Pancreas (tissue), 10 donors: Measurements from ENCODE around the gene NOX5. TPM values are rescaled to one million over a fixed set of nuclear protein-coding genes. Genes with fewer than 3 reads are reported as not detected.

Experiments used
- ATAC-seq, 4 donors: fragments of 200-7000 bp; cut with Tn5 transposase; one replicate each; pipeline versions ENCODE4 v1.8.0 to v1.9.1; 2020; ENCODE audit warnings: mild to moderate bottlenecking in 4 of 4, moderate library complexity in 4 of 4
- DNase-seq, 6 donors: peaks; one replicate each; pipeline ENCODE4 v3.0.0-alpha.2; 2020
- FAIRE-seq: peaks from 2 replicates; lab custom pipeline; 2012; peaks lifted over from hg19 to GRCh38; lab: Jason Lieb, UNC
- H3K27ac ChIP-seq, 4 donors: fragments of 200-600 bp; sonication (generic); 1 replicate in 3 of 4; 2 replicates in 1 of 4; pipeline versions ENCODE4 v1.5.0 to v1.8.0; 2020
- H3K27me3 ChIP-seq, 4 donors: fragments of 200-600 bp; one replicate each; pipeline ENCODE4 v1.8.0; 2021
- H3K36me3 ChIP-seq, 3 donors: fragments of 200-600 bp; sonication (generic) in 1 of 3; one replicate each; pipeline versions ENCODE4 v1.5.0 to v1.8.0; 2020 to 2021
- H3K4me1 ChIP-seq, 3 donors: fragments of 200-600 bp; one replicate each; pipeline ENCODE4 v1.8.0; 2021
- H3K4me3 ChIP-seq, 4 donors: fragments of 200-600 bp; sonication (generic) in 2 of 4; one replicate each; pipeline versions ENCODE4 v1.5.0 to v1.8.0; 2020 to 2021
- H3K9me3 ChIP-seq, 4 donors: fragments of 200-600 bp; one replicate each; pipeline ENCODE4 v1.8.0; 2021
- WGBS, 2 donors: extraction: QIAGEN DNeasy Blood & Tissue Kit; methylation state at CpG; one replicate each; pipeline ENCODE4 v1.1.7; 2013; 5-methylcytosine and 5-hydroxymethylcytosine counted together
- intact Hi-C, 3 donors: fragments of 100-400 bp; cut with DNase I; formaldehyde crosslinking; loops; one replicate each; pipeline versions ENCODE4 v1.11.1 to v1.14.2; 2022
- polyA plus RNA-seq, 2 donors: library from polyadenylated mRNA; stranded (reverse); fragments of 200-250 nt; gene quantifications; one replicate each; pipeline ENCODE4 v1.2.3, GENCODE V29; 2013
- total RNA-seq, 6 donors: library from RNA; stranded (reverse); fragmentation: NEBNext Ultra II Directional in 4 of 6; extraction: Animal tissue kit (Norgen Biotek cat#: 25700) in 4 of 6; gene quantifications; one replicate each; pipeline versions ENCODE4 v1.2.1 to v1.2.4, GENCODE V29; 2021 to 2023
- TF ChIP-seq, protein P1 (sequence below), 4 donors: fragments of 200-600 bp; sonication (generic) in 3 of 4; IDR thresholded peaks; one replicate each; pipeline versions ENCODE4 v1.5.0 to v1.8.0; 2021; ENCODE audit warnings: antibody characterized with exemption in 4 of 4
- donor health status: healthy with polysubstance abuse.
- donor health status: DM: no; HTN: no; CAD: no; lungs with moderate emphysema.
- donor health status: DM: no; HTN: no; CAD: no.
- donor health status: control.
- donor health status: control.
- donor health status: Bipolar disorder and iron deficiency.
- donor health status: DM: yes; HTN: yes; CAD: no.
- donor health status: DM: no; HTN: no; CAD: no.
- donor health status: DM: no; HTN: no; CAD: no.
- donor health status: DM: yes; HTN: yes; CAD: no.

NOX5 gene
- total and polyA plus RNA-seq, 8 donors = 0.04 to 0.26 (median 0.12) TPM; not detected in 3

DNA sequence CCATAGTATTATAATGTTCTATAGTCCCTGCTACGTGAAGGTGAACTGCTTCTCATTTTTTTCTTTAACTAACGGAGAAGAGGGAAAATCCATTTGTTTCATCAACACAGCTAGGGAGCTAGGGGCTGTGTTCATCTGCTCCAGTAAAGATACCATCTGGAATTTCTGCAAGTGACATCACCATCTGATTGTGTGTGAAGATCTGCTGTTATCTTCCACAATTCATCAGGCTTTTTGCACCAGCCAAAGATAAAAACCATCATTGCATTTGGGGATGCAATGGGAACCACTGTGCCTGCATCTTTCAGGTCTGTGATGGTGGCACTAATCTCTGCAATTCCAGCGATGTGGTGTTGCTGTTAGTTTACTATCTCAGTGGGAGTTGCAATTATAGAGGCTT lies 35.5 kb upstream of the NOX5 start:
- WGBS, 2 donors = 71 to 72% methylated on average over 3 of the region's 3 CpGs
- no peaks in the 10 kb centered on the region for H3K9me3 ChIP-seq
- no peaks in the 10 kb centered on the region for H3K27me3 ChIP-seq
- H3K27ac ChIP-seq = no peak overlapping the region
- H3K4me1 ChIP-seq = no peaks in the 10 kb centered on the region
- FAIRE-seq (no peak), DNase-seq (no peak), ATAC-seq (no peak)
- no peaks in the 10 kb centered on the region for H3K36me3 ChIP-seq
- intact Hi-C loops = no loop called here
- no peak overlapping the region for H3K4me3 ChIP-seq
- TF ChIP-seq, protein P1, sequence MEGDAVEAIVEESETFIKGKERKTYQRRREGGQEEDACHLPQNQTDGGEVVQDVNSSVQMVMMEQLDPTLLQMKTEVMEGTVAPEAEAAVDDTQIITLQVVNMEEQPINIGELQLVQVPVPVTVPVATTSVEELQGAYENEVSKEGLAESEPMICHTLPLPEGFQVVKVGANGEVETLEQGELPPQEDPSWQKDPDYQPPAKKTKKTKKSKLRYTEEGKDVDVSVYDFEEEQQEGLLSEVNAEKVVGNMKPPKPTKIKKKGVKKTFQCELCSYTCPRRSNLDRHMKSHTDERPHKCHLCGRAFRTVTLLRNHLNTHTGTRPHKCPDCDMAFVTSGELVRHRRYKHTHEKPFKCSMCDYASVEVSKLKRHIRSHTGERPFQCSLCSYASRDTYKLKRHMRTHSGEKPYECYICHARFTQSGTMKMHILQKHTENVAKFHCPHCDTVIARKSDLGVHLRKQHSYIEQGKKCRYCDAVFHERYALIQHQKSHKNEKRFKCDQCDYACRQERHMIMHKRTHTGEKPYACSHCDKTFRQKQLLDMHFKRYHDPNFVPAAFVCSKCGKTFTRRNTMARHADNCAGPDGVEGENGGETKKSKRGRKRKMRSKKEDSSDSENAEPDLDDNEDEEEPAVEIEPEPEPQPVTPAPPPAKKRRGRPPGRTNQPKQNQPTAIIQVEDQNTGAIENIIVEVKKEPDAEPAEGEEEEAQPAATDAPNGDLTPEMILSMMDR (IDR thresholded peaks at IDR 0.05) = no peak

- no peak for ATAC-seq
- no peak overlapping the region for H3K4me3 ChIP-seq
- TF ChIP-seq, protein P1 (IDR thresholded peaks at IDR 0.05) = no peak
- FAIRE-seq = no peak
- H3K27me3 ChIP-seq = no peaks in the 10 kb centered on the region
- no peak for DNase-seq
- 67 to 81% methylated on average over 1 of the region's 1 CpG for WGBS, 2 donors
- H3K4me1 ChIP-seq = no peaks in the 10 kb centered on the region
- no peak overlapping the region for H3K27ac ChIP-seq
- H3K9me3 ChIP-seq = no peaks in the 10 kb centered on the region
- intact Hi-C loops = no loop called here
- no peaks in the 10 kb centered on the region for H3K36me3 ChIP-seq
Measured at GRCh38 chr15:68979816-68980215, 34.7 kb upstream of the NOX5 start.

GRCh38 chr15:68980786-68981185 lies 33.7 kb upstream of the NOX5 start:
- no peak for FAIRE-seq
- TF ChIP-seq, protein P1 (IDR thresholded peaks at IDR 0.05) = no peak
- intact Hi-C loops = no loop called here

DNA sequence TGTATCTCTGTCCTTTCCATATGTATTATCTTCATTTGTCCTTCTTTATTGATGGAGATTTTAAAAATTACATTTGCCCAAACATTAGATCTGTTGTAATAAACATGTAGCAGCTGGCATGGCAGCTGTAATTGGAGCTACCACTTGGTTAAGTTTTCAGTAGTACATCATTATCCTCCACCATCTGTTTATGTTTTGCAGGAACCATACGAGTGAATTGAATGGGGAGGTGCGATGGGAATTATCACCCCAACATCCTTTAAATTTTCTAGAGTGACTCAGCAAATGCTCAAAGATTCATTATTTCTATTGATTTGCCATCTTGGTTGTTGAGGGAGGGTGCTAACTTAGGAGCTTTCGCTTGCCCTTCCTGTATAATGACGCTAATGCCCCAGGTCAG lies 32.6 kb upstream of the NOX5 start:
- H3K4me3 ChIP-seq = no peak overlapping the region
- no peak overlapping the region for H3K27ac ChIP-seq
- intact Hi-C loops = no loop called here
- TF ChIP-seq, protein P1 (IDR thresholded peaks at IDR 0.05) = no peak
- H3K27me3 ChIP-seq = no peaks in the 10 kb centered on the region
- ATAC-seq = no peak
- no peaks in the 10 kb centered on the region for H3K9me3 ChIP-seq
- FAIRE-seq = no peak
- WGBS, 2 donors = 93 to 94% methylated on average over 4 of the region's 4 CpGs
- no peak for DNase-seq
- H3K36me3 ChIP-seq = no peaks in the 10 kb centered on the region
- H3K4me1 ChIP-seq = no peaks in the 10 kb centered on the region

More at GRCh38 chr15:68980786-68981185, 33.7 kb upstream of the NOX5 start:
- H3K4me3 ChIP-seq = no peak overlapping the region
- H3K9me3 ChIP-seq = no peaks in the 10 kb centered on the region
- no peak for ATAC-seq
- H3K36me3 ChIP-seq = no peaks in the 10 kb centered on the region
- no peak overlapping the region for H3K27ac ChIP-seq
- no peaks in the 10 kb centered on the region for H3K4me1 ChIP-seq
- no peaks in the 10 kb centered on the region for H3K27me3 ChIP-seq
- no peak for DNase-seq

DNA sequence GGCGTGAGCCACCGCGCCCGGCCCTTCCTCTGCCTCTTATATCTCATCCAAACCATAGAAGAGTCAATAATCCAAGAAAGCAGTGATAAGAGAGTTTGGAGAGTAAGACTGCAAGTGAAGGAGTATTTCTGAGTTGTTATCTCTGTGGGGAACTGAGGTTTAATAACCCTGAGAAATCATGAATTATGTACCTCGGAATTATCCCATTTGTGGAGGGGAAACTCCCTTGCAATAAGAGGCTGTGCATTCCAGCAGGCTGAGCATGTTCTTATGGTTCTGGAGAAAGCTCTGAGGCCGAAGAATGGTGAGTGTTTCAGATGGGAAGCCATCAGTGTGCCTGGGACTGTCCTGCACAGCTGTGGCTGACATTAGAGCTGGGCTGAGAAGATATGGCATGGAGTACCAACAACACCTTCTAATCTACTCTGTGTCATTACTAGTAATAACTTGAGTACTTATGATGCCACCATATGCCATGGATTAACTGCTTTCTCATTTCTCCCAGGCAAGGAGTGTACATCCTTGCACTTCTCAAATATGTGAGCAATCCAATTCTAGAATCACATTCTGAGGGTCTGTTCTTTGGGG lies 31.4 kb upstream of the NOX5 start:
- Histone ChIP-seq H3K4me3 (no peak overlapping the region), H3K27me3 (no peaks in the 10 kb centered on the region), H3K27ac (no peak overlapping the region), H3K36me3 (no peaks in the 10 kb centered on the region), H3K9me3 (no peaks in the 10 kb centered on the region), H3K4me1 (no peaks in the 10 kb centered on the region)
- no peak for FAIRE-seq
- DNase-seq = no peak
- intact Hi-C loops = no loop called here
- 91 to 92% methylated on average over 6 of the region's 6 CpGs for WGBS, 2 donors
- TF ChIP-seq, protein P1 (IDR thresholded peaks at IDR 0.05) = no peak
- ATAC-seq = no peak
